Measurements from ENCODE around the gene DIP2A.
"Not testable (repeated sequence)": the region's sequence is repeated elsewhere in the genome, so short reads cannot be mapped to it uniquely, and the experiment has no call there.

Gene DIP2A

GRCh38 chr21:46425041-46425440, 33.6 kb upstream of the DIP2A start:
- no peak for DNase-seq

- DNase-seq = no peak
Measured at GRCh38 chr21:46425571-46425970, 33.1 kb upstream of the DIP2A start.

GRCh38 chr21:46426313-46427046, 32.2 kb upstream of the DIP2A start:
- no peak for DNase-seq

GRCh38 chr21:46427516-46427915, 31.2 kb upstream of the DIP2A start:
- no peak for DNase-seq

GRCh38 chr21:46428286-46428685, 30.4 kb upstream of the DIP2A start:
- no peak for DNase-seq

GRCh38 chr21:46428987-46429710, 29.5 kb upstream of the DIP2A start:
- no peak for DNase-seq

- DNase-seq = no peak
Measured at GRCh38 chr21:46429754-46430681, 28.7 kb upstream of the DIP2A start.

GRCh38 chr21:46431448-46431847, 27.2 kb upstream of the DIP2A start:
- no peak for DNase-seq

- DNase-seq = no peak
Measured at GRCh38 chr21:46431884-46432488, 26.7 kb upstream of the DIP2A start.

GRCh38 chr21:46433116-46433515, 25.6 kb upstream of the DIP2A start:
- DNase-seq = not testable (repeated sequence)

GRCh38 chr21:46434322-46434958, 24.3 kb upstream of the DIP2A start:
- DNase-seq = no peak

GRCh38 chr21:46435786-46436227, 22.9 kb upstream of the DIP2A start:
- DNase-seq = no peak

GRCh38 chr21:46436621-46437020, 22.1 kb upstream of the DIP2A start:
- no peak for DNase-seq

GRCh38 chr21:46437096-46437498, 21.6 kb upstream of the DIP2A start:
- DNase-seq = no peak

GRCh38 chr21:46437511-46437910, 21.2 kb upstream of the DIP2A start:
- DNase-seq = no peak

GRCh38 chr21:46438241-46438640, 20.4 kb upstream of the DIP2A start:
- DNase-seq = no peak

- no peak for DNase-seq
Measured at GRCh38 chr21:46439906-46440305, 18.8 kb upstream of the DIP2A start.

GRCh38 chr21:46441331-46441730, 17.4 kb upstream of the DIP2A start:
- DNase-seq = no peak

- DNase-seq = no peak
Measured at GRCh38 chr21:46441961-46442498, 16.7 kb upstream of the DIP2A start.

GRCh38 chr21:46442938-46443337, 15.8 kb upstream of the DIP2A start:
- DNase-seq = no peak

- DNase-seq = no peak
Measured at GRCh38 chr21:46443910-46444309, 14.8 kb upstream of the DIP2A start.

- no peak for DNase-seq
Measured at GRCh38 chr21:46448108-46448507, 10.6 kb upstream of the DIP2A start.

Data from NCI-H345 (cell line).